ENCODE results near the gene NPFFR1. TPM values are rescaled to one million over a fixed set of nuclear protein-coding genes. Genes with fewer than 3 reads are reported as not detected.

NPFFR1 gene
- total RNA-seq, 4 donors from 2014 or later: 0.08 to 0.53 (median 0.23) TPM

- TF ChIP-seq POLR2AphosphoS5 (IDR thresholded peaks at IDR 0.05) (no peak), CTCF (IDR thresholded peaks at IDR 0.05) (no peak), EP300 (IDR thresholded peaks at IDR 0.05) (no peak), POLR2A (IDR thresholded peaks at IDR 0.05) (no peak)
- Histone ChIP-seq H3K4me3 (no peak overlapping the region), H3K27me3 (no peaks in the 10 kb centered on the region), H3K36me3 (no peaks in the 10 kb centered on the region), H3K4me1 (peaks cover 17% of the 10 kb centered on the region), H3K27ac (no peak overlapping the region), H3K9me3 (no peaks in the 10 kb centered on the region)
- no peak for DNase-seq (ENCODE audit: low spot score in 2 of 2)
- WGBS: 93% methylated on average over 2 of the region's 3 CpGs
These were observed 11.5 kb upstream of the NPFFR1 start for GRCh38 chr10:70295321-70295720.

- DNase-seq (ENCODE audit: low spot score in 2 of 2): no peak
- WGBS: 75% methylated on average over 8 of the region's 8 CpGs
- H3K36me3 ChIP-seq: no peaks in the 10 kb centered on the region
- no peaks in the 10 kb centered on the region for H3K27me3 ChIP-seq
- no peaks in the 10 kb centered on the region for H3K9me3 ChIP-seq
- no peak overlapping the region for H3K4me3 ChIP-seq
- no peak overlapping the region for H3K27ac ChIP-seq
- H3K4me1 ChIP-seq: peaks cover 17% of the 10 kb centered on the region
- no peak for TF ChIP-seq POLR2A (IDR thresholded peaks at IDR 0.05)
- no peak for TF ChIP-seq CTCF (IDR thresholded peaks at IDR 0.05)
- TF ChIP-seq POLR2AphosphoS5 (IDR thresholded peaks at IDR 0.05): no peak
These were observed 9.5 kb upstream of the NPFFR1 start for GRCh38 chr10:70293169-70293843.

- TF ChIP-seq POLR2A (IDR thresholded peaks at IDR 0.05) (no peak), CTCF (IDR thresholded peaks at IDR 0.05) (no peak), POLR2AphosphoS5 (IDR thresholded peaks at IDR 0.05) (no peak), EP300 (IDR thresholded peaks at IDR 0.05) (no peak)
- 85% methylated on average over 4 of the region's 5 CpGs for WGBS
- no peak overlapping the region for H3K27ac ChIP-seq
- H3K4me1 ChIP-seq: peaks cover 16% of the 10 kb centered on the region
- no peaks in the 10 kb centered on the region for H3K36me3 ChIP-seq
- no peaks in the 10 kb centered on the region for H3K9me3 ChIP-seq
- H3K4me3 ChIP-seq: no peak overlapping the region
- H3K27me3 ChIP-seq: peaks cover 9% of the 10 kb centered on the region
- no peak for DNase-seq (ENCODE audit: low spot score in 2 of 2)
These were observed 8.2 kb upstream of the NPFFR1 start for GRCh38 chr10:70292004-70292403.

- WGBS: 93% methylated on average over 7 of the region's 7 CpGs
These were observed 5.9 kb upstream of the NPFFR1 start for GRCh38 chr10:70289739-70290138.

More at GRCh38 chr10:70289739-70290138, 5.9 kb upstream of the NPFFR1 start:
- Histone ChIP-seq H3K27me3 (peaks cover 26% of the 10 kb centered on the region), H3K4me3 (no peak overlapping the region), H3K27ac (no peak overlapping the region), H3K4me1 (no peaks in the 10 kb centered on the region), H3K36me3 (no peaks in the 10 kb centered on the region), H3K9me3 (no peaks in the 10 kb centered on the region)
- TF ChIP-seq EP300 (IDR thresholded peaks at IDR 0.05) (no peak), POLR2A (IDR thresholded peaks at IDR 0.05) (no peak), CTCF (IDR thresholded peaks at IDR 0.05) (no peak), POLR2AphosphoS5 (IDR thresholded peaks at IDR 0.05) (no peak)
- no peak for DNase-seq (ENCODE audit: low spot score in 2 of 2)

Data from suprapubic skin (tissue), 4 donors.